Activated CD4-positive, alpha-beta T cell treated with anti-CD3 and anti-CD28 coated beads, Interleukin-2, amount 10 ng/mL, durations not matched to agents 7 days and 5 days (primary cell): ENCODE results near the gene CNPY3. TPM values are rescaled to one million over a fixed set of nuclear protein-coding genes. Genes with fewer than 3 reads are reported as not detected.

Experiments used
- total RNA-seq, 2 experiments: library from RNA; stranded (reverse); gene quantifications; one replicate each; pipeline ENCODE4 v1.2.3, GENCODE V29; 2021

Gene CNPY3
- total RNA-seq, 2 experiments from 2014 or later = 69.7 to 75.0 TPM

Other genes starting within 250 kb of the CNPY3 start
- not detected for gene PRPH2, start 206.9 kb upstream of the CNPY3 start, total RNA-seq
- gene TBCC, start 183.4 kb upstream of the CNPY3 start, total RNA-seq = 10 to 100 TPM; 37.1 to 38.6 TPM
- gene BICRAL, start 147.4 kb upstream of the CNPY3 start, total RNA-seq = 10 to 100 TPM; 23.4 to 27.8 TPM
- 10 to 100 TPM; 68.7 to 74.0 TPM for gene RPL7L1, start 49.9 kb upstream of the CNPY3 start, total RNA-seq
- gene PTCRA, start 13.4 kb upstream of the CNPY3 start, total RNA-seq = not detected
- gene GNMT, start 31.3 kb downstream of the CNPY3 start, total RNA-seq = 1 to 10 TPM; 1.1 to 1.3 TPM
- gene PEX6, start 49.7 kb downstream of the CNPY3 start, total RNA-seq = 10 to 100 TPM; 18.7 to 21.3 TPM
- 10 to 100 TPM; 62.0 to 68.1 TPM for gene PPP2R5D, start 55.1 kb downstream of the CNPY3 start, total RNA-seq
- 10 to 100 TPM; 58.9 to 70.1 TPM for gene MEA1, start 84.5 kb downstream of the CNPY3 start, total RNA-seq
- 10 to 100 TPM; 64.7 to 74.2 TPM for gene KLHDC3, start 84.8 kb downstream of the CNPY3 start, total RNA-seq
- gene RRP36, start 92.1 kb downstream of the CNPY3 start, total RNA-seq = 10 to 100 TPM; 65.3 to 68.4 TPM
- 10 to 100 TPM in 1 of 2 experiments, 1 to 10 TPM in 1; 9.7 to 11.2 TPM for gene CUL7, start 124.4 kb downstream of the CNPY3 start, total RNA-seq
- 10 to 100 TPM; 53.9 to 59.3 TPM for gene MRPL2, start 130.0 kb downstream of the CNPY3 start, total RNA-seq
- 10 to 100 TPM; 12.7 to 17.0 TPM for gene KLC4, start 130.2 kb downstream of the CNPY3 start, total RNA-seq
- 1 to 10 TPM; 1.3 to 1.9 TPM for gene PTK7, start 146.8 kb downstream of the CNPY3 start, total RNA-seq
- 10 to 100 TPM; 40.8 to 41.9 TPM for gene SRF, start 241.8 kb downstream of the CNPY3 start, total RNA-seq